GM18507 (cell line): ENCODE data around the gene HLA-F.

Source experiments
- DNase-seq: peaks from one replicate; pipeline ENCODE4 v3.0.0; 2011; ENCODE audit warnings: low read depth; ENCODE audit not compliant: insufficient read length; ENCODE audit errors: extremely low spot score
- FAIRE-seq: peaks from 2 replicates; lab custom pipeline; 2011; peaks lifted over from hg19 to GRCh38; lab: Jason Lieb, UNC

HLA-F gene

DNA sequence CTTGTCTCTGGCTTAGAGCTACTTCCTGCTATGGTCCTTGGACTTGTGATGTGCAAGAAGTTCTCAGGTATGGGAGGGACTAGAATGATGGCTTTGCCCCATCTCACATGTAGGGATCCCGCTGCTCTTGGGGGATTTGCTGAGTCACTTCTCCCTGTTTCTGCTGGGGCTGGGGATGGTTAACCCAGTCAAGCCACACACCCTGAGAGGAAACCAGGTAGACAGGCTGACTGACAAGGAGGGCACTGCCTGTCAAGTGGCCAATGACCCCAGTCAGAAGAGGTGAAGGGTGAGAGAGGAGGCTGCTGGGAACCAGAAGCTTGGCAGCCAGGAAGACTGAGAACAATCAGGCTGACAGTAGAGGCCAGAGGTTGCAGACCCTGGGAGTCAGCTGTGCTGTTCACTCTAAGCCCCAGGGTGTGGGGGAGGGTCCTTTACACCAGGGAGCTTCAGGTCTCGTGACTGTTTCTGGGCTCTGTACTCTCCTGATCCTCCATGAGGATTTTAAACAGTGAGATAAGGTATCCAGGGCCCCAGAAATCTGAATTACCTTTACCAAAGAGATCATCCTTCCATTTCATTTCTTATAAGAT, 34.6 kb downstream of the HLA-F start:
- FAIRE-seq (no peak), DNase-seq (no peak)

DNA sequence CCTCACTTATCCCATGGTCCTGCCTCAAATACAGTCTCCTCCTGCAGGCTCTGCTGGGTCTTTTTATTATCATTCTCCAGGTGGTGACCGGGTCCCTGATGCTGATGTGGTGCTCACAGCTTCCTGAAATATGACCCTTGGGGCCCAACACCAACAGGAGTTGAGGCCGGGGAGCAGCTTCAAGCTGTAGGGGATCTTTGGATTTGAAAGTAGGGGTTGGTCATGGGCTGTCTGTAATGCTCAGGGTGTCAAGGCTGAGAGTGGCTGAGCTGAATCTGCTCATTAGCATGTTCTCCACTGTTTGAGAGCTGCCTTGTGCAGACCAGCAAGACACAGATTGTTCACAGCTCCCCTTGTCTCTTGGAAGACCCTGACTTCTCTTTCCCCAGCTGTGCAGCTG, 35.5 kb downstream of the HLA-F start:
- DNase-seq, result no peak
- FAIRE-seq, result no peak

DNA sequence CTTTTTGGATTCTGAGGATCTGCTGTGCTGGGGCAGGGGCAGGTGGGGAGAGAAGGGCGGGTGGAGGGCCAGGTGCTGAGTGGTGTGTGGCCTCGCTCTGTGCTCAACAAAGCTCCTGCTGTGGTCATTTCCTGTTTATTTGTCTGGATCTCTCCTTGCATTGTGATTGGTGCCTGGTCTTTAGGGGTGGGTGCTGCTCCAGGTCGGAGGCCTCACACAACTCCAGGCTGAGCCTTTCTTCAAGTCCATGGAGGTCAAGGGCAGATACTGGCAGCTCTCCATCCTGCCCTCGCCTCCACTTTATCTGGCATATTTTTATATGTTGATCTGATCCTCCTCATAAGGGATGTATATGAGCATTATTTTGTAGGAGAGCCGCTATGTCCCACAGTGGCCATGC, 36.2 kb downstream of the HLA-F start:
- DNase-seq (no peak), FAIRE-seq (no peak)

DNA sequence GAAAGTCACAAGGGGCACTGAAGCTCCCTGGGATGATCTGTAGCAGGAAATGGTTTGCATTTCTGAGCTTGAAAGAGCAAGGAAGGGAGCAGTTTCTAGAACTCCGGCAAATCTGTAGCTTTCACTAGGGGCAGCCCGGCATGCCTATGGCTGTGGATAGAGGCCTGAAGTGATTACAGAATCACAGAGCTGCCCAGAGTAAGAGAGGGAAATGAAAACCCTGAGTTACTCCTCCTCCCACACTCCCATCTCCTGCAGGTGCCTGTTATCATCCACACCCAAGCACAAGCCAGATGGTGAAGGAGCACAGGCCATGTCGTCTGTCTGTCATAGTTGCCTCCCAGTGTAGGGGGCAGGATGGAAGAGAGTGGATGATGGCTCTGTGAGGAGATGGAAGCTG, 37.1 kb downstream of the HLA-F start:
- DNase-seq, result no peak

DNA sequence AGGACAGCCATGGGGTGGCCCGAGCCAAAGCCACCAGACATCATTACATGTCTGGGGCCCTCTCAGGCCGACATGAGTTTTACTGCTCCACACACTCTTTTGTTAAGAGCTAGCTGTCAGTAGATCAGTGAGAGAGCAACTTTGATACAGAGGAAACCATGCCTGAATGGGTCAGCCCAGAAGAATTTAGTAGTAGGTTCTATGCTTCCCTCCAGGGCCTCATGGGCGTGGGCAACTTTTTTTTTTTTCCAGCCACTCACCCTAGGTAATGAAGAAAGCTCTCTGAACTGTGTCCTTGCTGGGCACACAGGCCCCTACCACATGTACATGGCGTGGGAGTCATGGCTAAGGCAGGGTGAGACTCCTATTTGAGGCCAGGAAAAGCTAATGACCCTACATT, 38.8 kb downstream of the HLA-F start:
- DNase-seq, result no peak
- no peak for FAIRE-seq

More for the DNA sequence above, 37.1 kb downstream of the HLA-F start:
- FAIRE-seq, result no peak

DNA sequence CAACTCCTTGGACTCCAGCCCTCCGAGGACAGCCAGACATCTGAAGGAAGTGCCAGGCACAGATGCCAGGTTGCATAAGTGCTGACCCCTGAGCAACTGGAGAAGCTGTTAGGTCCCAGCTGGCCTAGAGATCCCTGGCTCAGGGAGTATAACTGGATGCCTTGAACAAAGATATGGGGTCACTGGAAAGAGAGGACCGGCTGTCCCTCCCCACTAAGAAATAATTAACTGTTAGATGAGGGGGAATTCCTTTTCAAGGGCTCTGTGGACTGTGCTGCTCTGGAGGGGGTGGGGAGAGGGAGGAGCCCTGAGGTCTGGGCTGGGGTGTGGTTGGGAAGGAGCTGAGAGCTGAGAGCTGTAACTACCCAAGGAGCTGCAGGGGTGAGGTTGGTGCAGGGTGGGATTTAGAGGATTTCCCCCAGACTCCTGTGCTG, 39.6 kb downstream of the HLA-F start:
- FAIRE-seq (no peak), DNase-seq (no peak)

DNA sequence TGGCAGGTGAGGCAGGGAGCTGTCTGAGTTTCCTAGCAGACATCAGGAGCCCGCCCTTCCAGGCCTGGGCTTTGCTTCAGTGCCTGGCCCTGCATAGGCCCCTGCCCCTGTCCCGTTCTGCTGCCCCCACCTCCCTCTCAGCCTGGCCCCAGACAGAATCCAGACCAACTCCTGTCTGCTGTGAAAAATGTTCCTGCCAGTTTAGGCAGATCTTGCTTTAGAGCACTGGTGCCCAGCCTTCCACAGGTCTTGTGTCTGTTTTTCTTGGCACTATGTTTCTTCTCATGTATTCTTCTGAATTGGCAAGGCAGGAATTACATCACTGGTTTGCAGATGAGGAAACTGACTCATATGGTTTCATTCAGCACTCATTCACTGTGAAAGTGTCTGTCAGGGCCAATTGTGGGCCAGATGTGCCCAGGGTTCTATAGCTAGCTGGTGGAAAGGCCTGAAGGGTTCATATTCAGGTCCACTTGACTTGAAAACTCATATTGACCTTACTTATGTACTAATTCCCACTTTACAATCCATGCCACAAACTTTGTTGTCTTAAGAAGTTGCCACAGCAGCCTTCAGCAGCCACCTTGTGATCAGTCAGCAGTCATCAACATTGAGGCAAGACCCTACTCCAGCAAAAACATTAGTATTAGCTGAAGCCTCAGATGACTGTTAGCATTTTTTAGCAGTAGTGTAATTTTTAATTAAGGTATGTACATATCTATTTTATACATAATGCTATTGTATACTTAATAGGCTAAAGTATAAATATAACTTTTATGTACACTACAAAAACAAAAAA, 40.5 kb downstream of the HLA-F start:
- no peak for DNase-seq
- peak; percentile 59 for FAIRE-seq

DNA sequence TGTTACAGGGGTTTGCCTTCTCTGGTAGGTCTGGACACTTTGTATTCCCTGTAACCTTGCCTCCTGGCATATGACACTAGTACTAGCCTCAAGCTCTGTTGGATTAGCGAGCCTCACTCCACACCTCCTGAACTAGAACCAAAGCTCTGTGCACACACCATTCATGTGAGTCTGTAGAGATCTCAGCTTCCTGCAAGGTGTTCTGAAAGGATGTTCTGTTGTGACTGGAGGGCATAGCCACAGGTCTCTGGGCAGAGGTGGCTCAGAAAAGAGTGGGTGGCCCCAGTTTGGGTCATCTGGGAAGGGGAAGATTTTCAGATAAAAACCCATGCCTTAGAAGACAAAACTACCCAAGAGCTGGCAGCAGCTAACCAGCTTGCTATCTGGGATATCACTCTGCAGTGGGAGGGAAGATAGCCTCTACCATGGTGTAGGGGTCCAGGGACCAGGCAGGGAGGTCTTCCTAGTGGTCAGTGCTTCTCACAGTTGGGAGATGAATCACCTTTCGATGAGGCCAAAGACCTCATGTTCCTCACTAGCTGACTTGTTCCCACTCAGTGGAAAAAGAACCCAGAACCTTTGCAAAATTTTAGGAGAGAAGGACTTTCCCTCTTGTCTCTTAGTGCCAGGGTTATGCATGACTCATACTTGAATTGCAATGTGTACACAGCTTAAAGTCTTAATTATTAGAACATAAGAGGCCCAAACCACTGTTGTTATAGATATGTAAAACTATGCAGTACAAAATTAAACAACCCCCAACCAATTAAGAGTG, 41.4 kb downstream of the HLA-F start:
- FAIRE-seq, result no peak
- no peak for DNase-seq

DNA sequence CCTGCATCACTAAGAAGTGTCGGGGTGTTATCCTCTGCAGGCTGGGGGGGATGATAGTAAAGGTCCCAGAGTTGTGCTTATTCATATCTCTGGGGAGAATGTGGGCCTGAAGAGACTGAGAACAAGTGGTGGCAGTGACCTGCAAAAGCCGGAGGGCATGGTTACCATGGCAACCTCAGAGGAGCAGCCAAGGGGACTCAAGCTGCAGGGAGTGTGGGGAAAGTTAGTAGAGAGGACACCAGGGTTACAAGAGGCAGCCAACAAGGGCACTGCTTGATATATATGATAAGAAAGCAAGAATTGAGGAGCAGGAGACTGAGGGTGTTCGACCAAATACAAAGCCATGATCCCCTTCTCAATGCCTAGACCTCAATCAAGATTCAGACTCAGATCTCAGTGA, 46.1 kb downstream of the HLA-F start:
- no peak for FAIRE-seq
- no peak for DNase-seq

DNA sequence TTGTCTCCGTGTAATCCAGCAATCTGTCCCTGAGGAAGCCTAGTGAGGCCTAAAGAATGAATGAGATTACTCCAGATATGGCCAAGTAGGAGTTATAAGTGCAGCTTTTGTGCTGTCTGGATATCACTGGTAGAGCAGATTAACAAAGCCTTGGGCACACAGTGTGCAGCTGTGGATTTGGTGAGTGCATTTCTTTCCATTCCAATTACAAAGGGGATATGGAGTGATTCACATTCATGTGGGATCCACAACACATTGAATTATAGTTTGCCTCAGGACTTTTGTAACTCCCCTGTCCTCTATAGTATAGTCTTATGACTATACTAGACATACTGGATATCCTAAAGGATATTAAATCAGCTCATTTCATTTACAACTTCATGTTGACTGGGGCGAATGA, 47.1 kb downstream of the HLA-F start:
- no peak for FAIRE-seq
- no peak for DNase-seq

DNA sequence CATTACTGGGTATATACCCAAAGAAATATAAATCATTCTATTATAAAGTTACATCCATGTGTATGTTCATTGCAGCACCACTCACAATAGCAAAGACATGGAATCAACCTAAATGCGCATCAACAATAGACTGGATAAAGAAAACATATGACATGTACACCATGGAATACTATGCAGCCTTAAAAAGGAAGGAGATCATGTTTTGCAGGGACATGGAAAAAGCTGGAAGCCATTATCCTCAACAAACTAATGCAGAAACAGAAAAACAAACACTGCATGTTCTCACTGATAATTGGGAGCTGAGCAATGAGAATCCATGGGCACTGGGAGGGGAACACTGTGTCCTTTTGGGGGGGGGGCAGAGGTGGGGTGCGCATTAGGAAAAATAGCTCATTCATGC, 53.5 kb downstream of the HLA-F start:
- no peak for DNase-seq
- FAIRE-seq, result no peak
